Right lobe of liver (tissue), 6 donors: ENCODE data around the gene MAGEB6. TPM values are rescaled to one million over a fixed set of nuclear protein-coding genes. Genes with fewer than 3 reads are reported as not detected.
"Not testable (repeated sequence)": the region's sequence is repeated elsewhere in the genome, so short reads cannot be mapped to it uniquely, and the experiment has no call there.

Source experiments
- ATAC-seq, 4 donors: fragments of 200-7000 bp; cut with Tn5 transposase; one replicate each; pipeline ENCODE4 v1.9.1; 2020; ENCODE audit warnings: mild to moderate bottlenecking in 4 of 4, moderate library complexity in 4 of 4
- DNase-seq, 3 donors: peaks; one replicate each; pipeline ENCODE4 v3.0.0-alpha.2; 2020
- H3K27ac ChIP-seq, 3 donors: fragments of 200-600 bp; one replicate each; pipeline ENCODE4 v1.8.0; 2022
- H3K27me3 ChIP-seq, 2 donors: fragments of 200-600 bp; one replicate each; pipeline ENCODE4 v1.8.0; 2022
- H3K36me3 ChIP-seq, 4 donors: fragments of 200-600 bp; sonication (generic) in 1 of 4; one replicate each; pipeline versions ENCODE4 v1.5.1 to v1.8.0; 2017 to 2022; ENCODE audit warnings: control low read depth in 1 of 4
- H3K4me1 ChIP-seq, 4 donors: fragments of 200-600 bp; sonication (generic) in 1 of 4; one replicate each; pipeline versions ENCODE4 v1.5.1 to v1.8.0; 2017 to 2022; ENCODE audit warnings: control low read depth in 1 of 4
- H3K4me3 ChIP-seq, 3 donors: fragments of 200-600 bp; one replicate each; pipeline ENCODE4 v1.8.0; 2022
- H3K9me3 ChIP-seq, 4 donors: fragments of 200-600 bp; sonication (generic) in 1 of 4; one replicate each; pipeline versions ENCODE4 v1.5.1 to v1.8.0; 2017 to 2022; ENCODE audit warnings: control low read depth in 1 of 4
- CTCF ChIP-seq, 4 donors: fragments of 200-600 bp in 3 of 4; fragments of 450-650 bp in 1 of 4; IDR thresholded peaks; one replicate each; pipeline versions ENCODE4 v1.5.1 to v1.8.0; 2016 to 2022; ENCODE audit warnings: antibody characterized with exemption in 4 of 4, mild to moderate bottlenecking in 2 of 4
- POLR2A ChIP-seq: fragments of 450-650 bp; IDR thresholded peaks from one replicate; pipeline ENCODE4 v1.6.1; 2017; ENCODE audit warnings: antibody characterized with exemption, mild to moderate bottlenecking
- WGBS: methylation state at CpG from one replicate; pipeline ENCODE4 v1.1.6; 2018; ENCODE audit warnings: low coverage, low lambda C conversion rate; ENCODE audit not compliant: insufficient coverage; ENCODE audit errors: missing lambda C conversion rate; 5-methylcytosine and 5-hydroxymethylcytosine counted together
- intact Hi-C, 2 donors: fragments of 100-400 bp; cut with DNase I; formaldehyde crosslinking; loops; one replicate each; pipeline versions ENCODE4 v1.11.2 to v1.14.1; 2022
- long read RNA-seq: library from polyadenylated mRNA; unstranded; transcript quantifications from one replicate; pipeline ENCODE4 v2.0.0, GENCODE V29; 2019
- total RNA-seq, 6 experiments: library from RNA; depleted of rRNA in 2 of 6; stranded (reverse); fragments of >200 nt in 2 of 6; fragmentation: NEBNext Ultra II Directional in 3 of 6; extraction: Animal tissue kit (Norgen Biotek cat#: 25700) in 3 of 6; gene quantifications; one replicate each; pipeline versions ENCODE4 v1.1.0 to v1.2.4, GENCODE V29; 2016 to 2023
- donor health status: DM: no; HTN: yes; CAD: no.
- donor health status: DM: no; HTN: no; CAD: no.
- donor health status: DM: no; HTN: no; CAD: no.
- donor health status: DM: no; HTN: yes; CAD: no.
- donor health status: DM: no; HTN: yes; CAD: no.

The MAGEB6 gene
- total RNA-seq = not detected
- long read RNA-seq = 0 reads

GRCh38 chrX:26192204-26192603 is at the start of gene MAGEB6:
Gene MAGEB6 (plus strand): TSS chrX:26192440. CDS start chrX:26193847, 1,407 bp downstream.
- intact Hi-C loops = no loop called here
- TF ChIP-seq CTCF (IDR thresholded peaks at IDR 0.05) = no peak
- TF ChIP-seq POLR2A = no peak
- no peak for DNase-seq
- Histone ChIP-seq H3K9me3 (no peaks in the 10 kb centered on the region), H3K36me3 (no peaks in the 10 kb centered on the region), H3K27me3 (no peaks in the 10 kb centered on the region), H3K4me3 (no peak within 1 kb of the TSS), H3K27ac (no peak within 1 kb of the TSS), H3K4me1 (no peaks in the 10 kb centered on the region)
- WGBS = 34% methylated on average over 2 of the region's 17 CpGs
- ATAC-seq = no peak

DNA sequence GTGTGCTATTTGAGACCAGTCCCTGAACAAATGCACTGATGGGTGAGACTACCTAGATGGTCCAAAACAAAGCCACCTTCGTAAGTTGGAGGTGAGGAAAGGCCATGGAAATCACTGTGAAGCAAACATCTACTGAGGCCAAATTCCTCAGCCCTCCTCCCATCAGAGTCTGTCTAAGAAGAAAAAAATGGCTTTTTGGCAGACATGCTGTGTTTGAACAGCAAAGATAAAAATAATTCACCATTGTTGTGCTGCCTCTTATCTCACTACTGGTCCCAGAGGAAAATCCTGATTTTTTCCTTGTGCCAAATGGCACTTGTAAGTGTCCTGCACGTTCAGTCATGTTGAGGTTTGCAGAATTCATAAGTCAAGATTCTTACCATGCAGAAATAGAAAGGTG is 46.2 kb upstream of the MAGEB6 start:
- Histone ChIP-seq H3K27ac (no peak overlapping the region), H3K4me1 (no peaks in the 10 kb centered on the region), H3K4me3 (no peak overlapping the region), H3K27me3 (no peaks in the 10 kb centered on the region), H3K36me3 (no peaks in the 10 kb centered on the region), H3K9me3 (no peaks in the 10 kb centered on the region)
- ATAC-seq (peak in 1 of 4 donors; percentile 48), DNase-seq (no peak)
- intact Hi-C loops = no loop called here
- TF ChIP-seq POLR2A (no peak), CTCF (IDR thresholded peaks at IDR 0.05) (no peak)
- 12% methylated on average over 2 of the region's 2 CpGs for WGBS

DNA sequence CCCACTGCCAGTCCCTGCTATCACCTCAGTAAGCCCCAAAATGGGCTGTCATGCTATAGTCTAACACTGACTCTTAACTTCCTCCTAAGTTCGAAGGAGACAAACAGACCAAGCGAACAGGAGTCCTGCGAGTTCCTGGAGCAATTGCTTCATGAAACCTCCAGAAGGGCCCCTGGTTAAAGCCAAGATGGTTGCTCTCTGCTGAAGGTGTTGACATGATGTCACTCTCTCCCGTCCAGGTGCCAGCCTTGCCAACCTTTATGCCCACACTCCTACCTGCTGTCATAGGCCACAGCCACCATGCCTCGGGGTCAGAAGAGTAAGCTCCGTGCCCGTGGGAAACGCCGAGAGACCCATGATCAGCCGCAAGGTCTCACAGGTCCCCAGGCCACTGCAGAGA is 31.9 kb upstream of the MAGEB6 start, which contains the start of gene MAGEB6B:
Gene MAGEB6B, plus strand, starts transcription at position 301 of the 400 bp plus-strand sequence. Its CDS starts 0 bp downstream, at position 301.
- Histone ChIP-seq H3K36me3 (no peaks in the 10 kb centered on the region), H3K27ac (no peak within 1 kb of the TSS), H3K4me3 (no peak within 1 kb of the TSS), H3K9me3 (no peaks in the 10 kb centered on the region), H3K27me3 (no peaks in the 10 kb centered on the region), H3K4me1 (no peaks in the 10 kb centered on the region)
- intact Hi-C loops = no loop called here
- no peak for TF ChIP-seq POLR2A
- no peak for TF ChIP-seq CTCF (IDR thresholded peaks at IDR 0.05)
- DNase-seq = no peak
- ATAC-seq = peak in 1 of 4 donors; percentile 13
- WGBS = 56% methylated on average over 3 of the region's 10 CpGs

GRCh38 chrX:26203561-26203960 is 11.3 kb downstream of the MAGEB6 start:
- ATAC-seq (no peak), DNase-seq (no peak)
- Histone ChIP-seq H3K36me3 (no peaks in the 10 kb centered on the region), H3K27me3 (no peaks in the 10 kb centered on the region), H3K27ac (no peak overlapping the region), H3K4me3 (no peak overlapping the region), H3K9me3 (no peaks in the 10 kb centered on the region), H3K4me1 (no peaks in the 10 kb centered on the region)
- no peak for TF ChIP-seq CTCF (IDR thresholded peaks at IDR 0.05)
- no peak for TF ChIP-seq POLR2A
- intact Hi-C loops = no loop called here

DNA sequence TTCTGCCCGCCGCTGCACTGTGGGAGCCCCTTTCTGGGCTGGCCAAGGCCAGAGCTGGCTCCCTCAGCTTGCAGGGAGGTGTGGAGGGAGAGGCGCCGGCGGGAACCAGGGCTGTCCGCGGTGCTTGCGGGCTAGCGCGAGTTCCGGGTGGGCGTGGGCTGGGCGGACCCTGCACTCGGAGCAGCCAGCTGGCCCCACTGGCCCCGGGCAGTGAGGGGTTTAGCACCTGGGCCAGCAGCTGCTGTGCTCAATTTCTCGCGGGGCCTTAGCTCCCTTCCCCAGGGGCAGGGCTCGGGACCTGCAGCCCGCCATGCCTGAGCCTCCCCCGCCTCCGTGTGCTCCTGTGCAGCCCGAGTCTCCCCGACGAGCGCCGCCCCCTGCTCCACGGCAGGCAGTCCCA is 12.5 kb downstream of the MAGEB6 start:
- H3K4me1 ChIP-seq, H3K27ac ChIP-seq, H3K9me3 ChIP-seq, H3K36me3 ChIP-seq, H3K4me3 ChIP-seq, ATAC-seq, intact Hi-C loops, DNase-seq, H3K27me3 ChIP-seq: not testable (repeated sequence)
- WGBS = no CpG with 5 or more reads among the region's 27 CpGs
